Keratinocyte (primary cell): ENCODE measurements around the gene TICRR.

Experiments used
- CTCF ChIP-seq, 3 experiments: IDR thresholded peaks in 1 of 3; conservative IDR thresholded peaks in 1 of 3; optimal IDR thresholded peaks in 1 of 3; 2 replicates in 2 of 3; 3 replicates in 1 of 3; pipeline versions ENCODE3 to v1.5.1; 2011; ENCODE audit warnings: low read length in 3 of 3, mild to moderate bottlenecking in 3 of 3, moderate library complexity in 2 of 3, control low read depth in 1 of 3, inconsistent platforms in 1 of 3; ENCODE audit not compliant: insufficient read depth in 2 of 3; ENCODE audit errors: extremely low read depth in 1 of 3
- EZH2 ChIP-seq: IDR thresholded peaks from one replicate; pipeline ENCODE4 v1.6.1; 2012; ENCODE audit warnings: inconsistent platforms, mild to moderate bottlenecking, low read length, moderate library complexity

- TF ChIP-seq CTCF (optimal IDR thresholded peaks at IDR 0.05 in 1 of 3, IDR thresholded peaks at IDR 0.05 in 1 of 3, conservative IDR thresholded peaks at IDR 0.05 in 1 of 3; ENCODE audit: extremely low read depth in 1 of 3, insufficient read depth in 2 of 3, low read length in 3 of 3) (no peak), EZH2 (no peak)
These were observed 94.7 kb downstream of the TICRR start for GRCh38 chr15:89669941-89670340.
